ENCODE measurements around the gene TMC3. TPM values are rescaled to one million over a fixed set of nuclear protein-coding genes. Genes with fewer than 3 reads are reported as not detected.

The TMC3 gene
- total and polyA plus RNA-seq, 2 experiments from 2014 or later, result 0.20 to 0.21 TPM

DNA sequence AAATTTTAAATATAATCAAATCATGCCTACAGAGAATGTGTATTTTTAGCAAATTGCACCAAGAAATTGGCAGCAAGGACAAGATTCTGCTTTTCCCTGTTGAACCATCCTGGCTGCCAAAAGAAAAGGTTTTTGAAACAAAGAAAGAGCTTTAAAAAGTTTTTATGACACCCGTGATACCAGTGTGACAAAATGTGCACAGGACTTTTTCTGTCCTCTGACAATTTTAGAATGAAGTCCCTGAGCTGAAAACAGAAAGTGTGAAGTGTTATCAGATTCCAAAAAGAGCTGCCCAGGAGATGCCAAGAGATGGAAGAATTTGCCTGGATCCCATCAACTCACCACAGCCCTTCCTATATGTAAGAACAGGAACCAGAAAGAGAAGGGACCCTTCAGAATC, 33.2 kb upstream of the TMC3 start:
- Histone ChIP-seq H3K9me3 (ENCODE audit: low read depth) (no peaks in the 10 kb centered on the region), H3K4me3 (no peak overlapping the region), H3K4me1 (ENCODE audit: low read depth) (peaks cover 4% of the 10 kb centered on the region), H3K27me3 (no peaks in the 10 kb centered on the region), H3K27ac (no peak overlapping the region), H3K36me3 (no peaks in the 10 kb centered on the region)
- DNase-seq (ENCODE audit: low read depth in 1 of 2, low spot score in 1 of 2), result no peak
- TF ChIP-seq, protein P1, sequence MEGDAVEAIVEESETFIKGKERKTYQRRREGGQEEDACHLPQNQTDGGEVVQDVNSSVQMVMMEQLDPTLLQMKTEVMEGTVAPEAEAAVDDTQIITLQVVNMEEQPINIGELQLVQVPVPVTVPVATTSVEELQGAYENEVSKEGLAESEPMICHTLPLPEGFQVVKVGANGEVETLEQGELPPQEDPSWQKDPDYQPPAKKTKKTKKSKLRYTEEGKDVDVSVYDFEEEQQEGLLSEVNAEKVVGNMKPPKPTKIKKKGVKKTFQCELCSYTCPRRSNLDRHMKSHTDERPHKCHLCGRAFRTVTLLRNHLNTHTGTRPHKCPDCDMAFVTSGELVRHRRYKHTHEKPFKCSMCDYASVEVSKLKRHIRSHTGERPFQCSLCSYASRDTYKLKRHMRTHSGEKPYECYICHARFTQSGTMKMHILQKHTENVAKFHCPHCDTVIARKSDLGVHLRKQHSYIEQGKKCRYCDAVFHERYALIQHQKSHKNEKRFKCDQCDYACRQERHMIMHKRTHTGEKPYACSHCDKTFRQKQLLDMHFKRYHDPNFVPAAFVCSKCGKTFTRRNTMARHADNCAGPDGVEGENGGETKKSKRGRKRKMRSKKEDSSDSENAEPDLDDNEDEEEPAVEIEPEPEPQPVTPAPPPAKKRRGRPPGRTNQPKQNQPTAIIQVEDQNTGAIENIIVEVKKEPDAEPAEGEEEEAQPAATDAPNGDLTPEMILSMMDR (IDR thresholded peaks at IDR 0.05; ENCODE audit: low read depth, low read length), result no peak

DNA sequence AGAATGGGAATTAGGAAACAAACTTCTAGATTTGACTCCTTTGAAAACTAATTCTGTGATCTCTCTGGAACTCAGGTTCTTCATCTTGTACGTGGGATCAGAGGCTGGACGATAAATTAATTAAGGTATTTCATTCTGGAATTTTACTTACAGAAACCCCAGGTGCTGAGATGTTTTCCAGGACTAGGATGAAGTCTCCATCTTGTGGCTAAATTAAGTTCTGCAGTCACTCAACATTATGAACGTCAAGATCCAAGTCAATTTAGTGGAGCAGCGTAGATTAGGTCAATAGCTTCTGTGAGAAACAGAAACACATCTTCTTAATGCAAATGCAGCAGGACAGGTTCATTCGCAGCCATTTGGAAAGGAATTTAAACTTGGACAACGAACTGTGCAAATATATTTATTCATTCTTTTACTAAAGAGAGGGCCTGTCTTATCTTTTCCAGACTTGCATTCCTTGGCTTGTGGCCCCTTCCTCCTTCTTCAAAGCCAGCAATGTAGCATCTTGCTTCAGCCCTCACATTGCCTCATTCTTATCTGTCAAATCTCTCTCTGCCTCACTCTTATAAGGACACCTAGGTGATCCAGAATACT, 26.7 kb upstream of the TMC3 start:
- H3K4me3 ChIP-seq, result no peak overlapping the region
- H3K9me3 ChIP-seq (ENCODE audit: low read depth), result no peaks in the 10 kb centered on the region
- no peaks in the 10 kb centered on the region for H3K4me1 ChIP-seq (ENCODE audit: low read depth)
- no peak overlapping the region for H3K27ac ChIP-seq
- H3K27me3 ChIP-seq, result no peaks in the 10 kb centered on the region
- no peaks in the 10 kb centered on the region for H3K36me3 ChIP-seq
- TF ChIP-seq, protein P1 (IDR thresholded peaks at IDR 0.05; ENCODE audit: low read depth, low read length), result peak; percentile 73
- DNase-seq (ENCODE audit: low read depth in 1 of 2, low spot score in 1 of 2), result peak; percentile 48 to 76

DNA sequence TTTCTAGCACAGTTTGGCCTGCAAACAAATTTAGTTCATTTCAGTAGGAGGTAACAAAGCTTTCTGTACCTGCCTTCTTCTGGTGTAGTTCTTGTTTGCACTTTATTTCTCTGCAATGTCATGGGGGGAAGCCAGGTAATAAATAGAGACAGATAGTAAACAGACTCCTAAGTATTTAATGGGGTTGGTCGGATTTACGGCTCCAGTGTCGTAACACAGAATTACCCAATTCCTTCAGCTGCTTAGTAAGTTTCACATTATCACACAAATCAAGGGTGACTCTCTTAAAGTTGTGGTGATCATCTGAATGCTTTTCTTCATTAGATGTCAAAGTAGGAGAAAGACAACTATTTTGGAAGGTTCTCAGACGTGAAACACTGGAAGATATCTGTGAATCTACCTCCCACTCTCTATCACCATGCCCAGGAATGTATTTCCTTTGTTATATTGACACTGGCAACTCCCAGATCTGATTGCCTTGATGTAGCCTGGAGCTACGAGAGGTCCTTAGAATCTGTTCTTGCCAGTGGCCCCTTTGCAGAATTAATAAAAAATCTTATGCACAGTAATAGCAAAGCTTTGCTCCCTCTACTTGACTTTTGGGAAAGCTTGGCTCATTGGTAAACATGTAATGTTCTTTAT, 25.0 kb upstream of the TMC3 start:
- DNase-seq (ENCODE audit: low read depth in 1 of 2, low spot score in 1 of 2), result peak in 1 of 2 donors; percentile 67

DNA sequence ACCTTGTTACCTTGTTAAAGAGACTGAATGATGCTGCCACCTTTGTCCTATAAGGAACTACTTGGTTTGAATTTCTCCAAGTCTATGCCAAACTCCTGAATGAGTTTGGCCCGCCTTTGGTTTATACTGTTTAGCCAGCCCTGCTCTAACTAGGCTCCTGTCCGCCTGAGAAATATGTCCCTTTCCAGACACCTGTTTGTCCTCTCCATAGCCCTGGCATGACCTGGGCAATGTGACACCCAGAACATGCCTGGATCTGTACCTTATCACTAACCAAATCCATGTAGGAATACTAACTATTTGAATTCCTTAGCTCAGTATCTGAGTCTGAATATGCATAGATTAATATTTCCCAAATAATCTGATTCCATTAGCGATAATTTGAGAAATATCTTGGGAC, 24.4 kb upstream of the TMC3 start:
- Histone ChIP-seq H3K4me1 (ENCODE audit: low read depth) (no peaks in the 10 kb centered on the region), H3K9me3 (ENCODE audit: low read depth) (no peaks in the 10 kb centered on the region), H3K4me3 (no peak overlapping the region), H3K27ac (no peak overlapping the region), H3K36me3 (no peaks in the 10 kb centered on the region), H3K27me3 (no peaks in the 10 kb centered on the region)
- TF ChIP-seq, protein P1 (IDR thresholded peaks at IDR 0.05; ENCODE audit: low read depth, low read length), result no peak
- no peak for DNase-seq (ENCODE audit: low read depth in 1 of 2, low spot score in 1 of 2)

More for the DNA sequence above, 25.0 kb upstream of the TMC3 start:
- TF ChIP-seq, protein P1 (IDR thresholded peaks at IDR 0.05; ENCODE audit: low read depth, low read length), result no peak
- H3K9me3 ChIP-seq (ENCODE audit: low read depth), result no peaks in the 10 kb centered on the region
- H3K4me1 ChIP-seq (ENCODE audit: low read depth), result no peaks in the 10 kb centered on the region
- no peaks in the 10 kb centered on the region for H3K36me3 ChIP-seq
- no peaks in the 10 kb centered on the region for H3K27me3 ChIP-seq
- no peak overlapping the region for H3K4me3 ChIP-seq
- no peak overlapping the region for H3K27ac ChIP-seq

DNA sequence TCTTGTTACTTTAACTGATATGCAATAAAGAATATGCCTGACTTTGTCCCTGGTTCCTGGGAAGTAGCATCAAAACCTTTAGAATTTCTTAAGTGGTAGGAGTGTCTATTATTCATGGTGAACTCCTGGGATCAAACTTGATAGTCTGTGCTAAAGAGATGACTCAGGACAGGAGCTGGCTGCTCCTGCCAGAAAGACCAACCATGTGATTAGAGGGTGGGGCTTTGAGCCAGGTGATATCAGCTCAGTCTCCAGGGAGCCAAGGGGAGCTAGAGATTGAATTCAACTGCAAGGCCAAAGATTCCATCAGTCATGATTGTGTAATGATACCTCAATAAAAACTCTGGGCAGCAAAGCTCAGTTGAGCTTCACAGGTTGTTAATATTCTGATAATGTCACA, 20.6 kb upstream of the TMC3 start:
- Histone ChIP-seq H3K4me3 (no peak overlapping the region), H3K36me3 (no peaks in the 10 kb centered on the region), H3K4me1 (ENCODE audit: low read depth) (no peaks in the 10 kb centered on the region), H3K27me3 (no peaks in the 10 kb centered on the region), H3K27ac (no peak overlapping the region), H3K9me3 (ENCODE audit: low read depth) (no peaks in the 10 kb centered on the region)
- TF ChIP-seq, protein P1 (IDR thresholded peaks at IDR 0.05; ENCODE audit: low read depth, low read length), result no peak
- DNase-seq (ENCODE audit: low read depth in 1 of 2, low spot score in 1 of 2), result no peak
